ENCODE data around the gene RGS11.
"Not testable (repeated sequence)": the region's sequence is repeated elsewhere in the genome, so short reads cannot be mapped to it uniquely, and the experiment has no call there.

Gene RGS11

DNA sequence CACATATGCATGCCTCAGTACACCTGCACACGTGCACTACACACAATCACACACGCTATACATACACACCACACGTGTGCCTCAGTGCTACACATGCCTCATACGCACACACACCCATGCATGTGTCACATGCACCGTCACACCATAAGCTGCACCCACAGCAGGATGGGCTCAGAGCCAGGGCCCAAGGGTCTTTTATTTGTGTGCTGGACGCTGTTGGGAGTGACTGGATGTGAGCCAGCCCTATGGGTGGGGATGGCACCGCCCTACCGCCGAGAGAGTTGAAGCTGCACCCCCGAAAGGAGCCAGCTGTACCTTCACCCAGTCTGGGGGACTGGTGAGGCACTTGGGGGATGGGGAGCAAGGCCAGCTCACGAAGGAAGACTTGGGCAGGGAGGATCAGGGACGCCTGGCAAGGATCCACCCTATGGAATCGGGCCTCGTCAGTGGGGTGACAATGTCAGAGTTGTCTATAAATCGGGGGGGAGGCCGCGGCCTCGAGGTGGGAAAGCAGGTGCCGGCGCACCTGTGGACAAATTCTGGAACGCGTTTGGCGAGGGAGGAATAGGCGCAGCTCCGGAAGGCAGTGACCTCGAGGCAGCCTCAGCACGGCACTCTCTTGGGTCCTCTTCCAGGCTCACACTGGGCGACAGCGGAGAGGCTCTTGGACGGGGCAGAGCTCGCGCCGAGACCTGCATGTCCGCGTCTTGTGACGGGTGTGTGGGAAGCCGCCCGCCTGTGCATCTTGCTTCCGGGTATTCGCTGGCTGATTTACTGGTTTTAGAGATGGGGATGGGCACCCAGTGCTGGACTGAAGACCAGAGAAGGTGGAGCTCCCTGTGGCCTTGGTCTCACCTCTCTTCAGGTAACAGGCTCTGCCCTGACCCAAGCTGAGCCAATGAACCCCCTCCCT is 7.3 kb downstream of the RGS11 start:
- no peaks in the 10 kb centered on the region for H3K9me3 ChIP-seq
- H3K36me3 ChIP-seq (replicated peaks): peaks cover 3% of the 10 kb centered on the region
- in situ Hi-C loops (cut with MboI; ENCODE audit: low sequenced_read_pairs): no loop called here
- no peak for DNase-seq (ENCODE audit: low spot score in 2 of 2)
- no peaks in the 10 kb centered on the region for H3K27me3 ChIP-seq (ENCODE audit: low read depth)
- H3K4me1 ChIP-seq: no peaks in the 10 kb centered on the region; the same call in 1 of the 2 replicates
- H3K4me3 ChIP-seq: no peak overlapping the region

DNA sequence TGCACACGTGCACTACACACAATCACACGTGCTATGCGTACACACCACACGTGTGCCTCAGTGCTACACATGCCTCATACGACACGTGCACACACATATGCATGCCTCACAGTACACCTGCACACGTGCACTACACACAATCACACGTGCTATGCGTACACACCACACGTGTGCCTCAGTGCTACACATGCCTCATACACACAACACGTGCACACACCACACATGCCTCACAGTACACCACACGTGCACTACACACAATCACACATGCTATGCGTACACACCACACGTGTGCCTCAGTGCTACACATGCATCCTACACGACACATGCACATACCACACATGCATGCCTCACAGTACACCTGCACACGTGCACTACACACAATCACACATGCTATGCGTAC is 8.2 kb downstream of the RGS11 start:
- H3K9me3 ChIP-seq; H3K27me3 ChIP-seq (ENCODE audit: low read depth); in situ Hi-C loops (cut with MboI; ENCODE audit: low sequenced_read_pairs); H3K36me3 ChIP-seq (replicated peaks); DNase-seq (ENCODE audit: low spot score in 2 of 2); H3K4me3 ChIP-seq; H3K4me1 ChIP-seq: not testable (repeated sequence)

DNA sequence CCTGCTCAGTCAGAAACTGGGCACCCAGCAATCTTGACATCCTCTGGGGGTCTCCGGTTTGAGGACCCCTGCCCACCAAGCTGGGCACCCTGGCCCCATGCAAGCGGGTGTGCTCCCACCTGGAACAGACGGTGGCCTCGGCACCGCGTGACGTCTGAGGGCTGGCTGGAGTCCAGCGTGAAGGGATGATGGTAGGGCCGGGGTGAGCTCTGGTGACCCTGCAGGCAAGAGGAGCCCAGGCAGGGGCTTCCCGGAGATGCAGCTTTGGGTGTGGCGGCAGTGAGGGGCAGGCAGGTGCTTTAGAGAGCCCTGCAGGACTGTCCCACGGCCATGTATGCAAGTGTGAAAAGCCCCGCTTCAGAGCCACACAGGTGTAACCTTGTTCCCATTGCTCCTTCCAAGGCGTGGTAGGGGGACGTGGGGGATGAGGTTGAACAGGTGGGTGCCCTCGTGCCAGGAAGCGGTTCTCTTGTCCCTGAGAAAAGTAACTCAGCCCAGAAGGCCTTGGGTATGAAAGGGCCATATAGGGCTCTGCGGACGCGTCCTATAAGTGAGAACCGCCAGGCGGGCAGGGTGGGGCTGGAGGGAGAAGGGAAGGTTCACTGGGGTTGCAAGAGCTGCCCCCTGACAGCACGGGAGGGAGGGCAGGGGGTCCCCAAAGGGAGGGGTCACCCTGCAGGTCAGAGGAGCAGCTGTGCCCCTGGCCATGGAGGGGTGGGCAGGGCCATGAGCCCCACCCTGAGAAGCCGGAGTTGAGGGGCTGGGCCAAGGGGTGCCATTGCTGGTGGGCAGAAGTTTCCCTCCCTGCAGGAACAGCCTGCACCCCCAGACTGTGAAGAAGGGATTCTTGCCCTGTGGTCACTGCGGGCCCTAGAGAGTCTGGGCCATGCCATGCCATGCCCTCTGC is 9.2 kb downstream of the RGS11 start:
- in situ Hi-C loops (cut with MboI; ENCODE audit: low sequenced_read_pairs): no loop called here
- no peaks in the 10 kb centered on the region for H3K9me3 ChIP-seq
- no peak for DNase-seq (ENCODE audit: low spot score in 2 of 2)
- H3K27me3 ChIP-seq (ENCODE audit: low read depth): no peaks in the 10 kb centered on the region
- peaks cover 7% of the 10 kb centered on the region for H3K36me3 ChIP-seq (replicated peaks)
- H3K4me1 ChIP-seq: no peaks in the 10 kb centered on the region
- no peak overlapping the region for H3K4me3 ChIP-seq

DNA sequence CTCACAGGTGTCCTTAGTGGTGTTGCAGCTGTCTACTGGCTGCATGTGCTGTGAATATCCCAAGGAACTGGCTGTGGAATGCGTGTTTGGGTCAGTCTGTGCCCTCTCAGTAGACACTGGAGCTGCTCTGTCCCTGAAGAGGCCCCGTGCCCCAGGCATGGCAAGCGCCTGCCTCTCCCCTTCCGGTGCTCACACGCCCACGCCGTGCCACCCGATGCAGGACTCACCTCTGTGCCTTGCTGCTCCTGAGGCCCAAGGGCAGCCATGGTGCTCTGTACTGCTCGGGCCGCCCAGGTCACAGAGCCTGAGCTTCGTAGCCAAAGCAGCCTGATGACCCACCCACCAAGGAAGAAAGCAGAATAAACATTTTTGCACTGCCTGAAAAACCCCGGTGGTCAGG is 10.0 kb downstream of the RGS11 start:
- no peak overlapping the region for H3K4me3 ChIP-seq
- in situ Hi-C loops (cut with MboI; ENCODE audit: low sequenced_read_pairs): no loop called here
- H3K9me3 ChIP-seq: no peaks in the 10 kb centered on the region
- no peaks in the 10 kb centered on the region for H3K27me3 ChIP-seq (ENCODE audit: low read depth)
- no peak for DNase-seq (ENCODE audit: low spot score in 2 of 2)
- no peaks in the 10 kb centered on the region for H3K4me1 ChIP-seq
- peaks cover 7% of the 10 kb centered on the region for H3K36me3 ChIP-seq (replicated peaks)

DNA sequence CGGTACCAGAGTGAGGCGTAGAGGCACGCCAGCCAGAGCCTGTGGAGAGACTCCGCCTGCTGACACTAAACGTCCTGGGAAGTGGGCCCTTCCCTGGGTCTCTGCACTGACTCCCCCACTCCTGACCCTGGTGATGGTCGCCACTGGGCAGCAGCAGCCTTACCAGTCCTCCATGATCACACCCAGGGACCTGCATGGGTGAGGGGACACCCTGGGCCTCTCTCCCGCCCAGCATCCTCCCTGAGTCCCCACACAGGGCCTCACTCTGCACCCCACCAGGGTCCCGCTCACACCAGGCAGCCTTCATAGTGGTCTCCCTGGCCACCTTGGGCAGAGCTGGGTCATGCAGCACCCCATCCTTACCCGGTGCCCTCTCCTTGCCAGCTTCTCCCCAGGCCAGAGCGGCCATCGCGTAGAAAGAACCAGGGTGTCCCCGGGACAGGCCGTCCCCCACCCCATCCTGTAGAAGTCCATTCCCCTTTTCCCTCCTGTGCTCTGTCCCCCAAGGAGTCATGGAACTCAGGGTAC is 10.7 kb downstream of the RGS11 start:
- in situ Hi-C loops (cut with MboI; ENCODE audit: low sequenced_read_pairs): no loop called here
- H3K4me3 ChIP-seq: no peak overlapping the region
- no peak for DNase-seq (ENCODE audit: low spot score in 2 of 2)
- H3K4me1 ChIP-seq: no peaks in the 10 kb centered on the region
- no peaks in the 10 kb centered on the region for H3K9me3 ChIP-seq
- H3K36me3 ChIP-seq (replicated peaks): peaks cover 7% of the 10 kb centered on the region
- H3K27me3 ChIP-seq (ENCODE audit: low read depth): no peaks in the 10 kb centered on the region

DNA sequence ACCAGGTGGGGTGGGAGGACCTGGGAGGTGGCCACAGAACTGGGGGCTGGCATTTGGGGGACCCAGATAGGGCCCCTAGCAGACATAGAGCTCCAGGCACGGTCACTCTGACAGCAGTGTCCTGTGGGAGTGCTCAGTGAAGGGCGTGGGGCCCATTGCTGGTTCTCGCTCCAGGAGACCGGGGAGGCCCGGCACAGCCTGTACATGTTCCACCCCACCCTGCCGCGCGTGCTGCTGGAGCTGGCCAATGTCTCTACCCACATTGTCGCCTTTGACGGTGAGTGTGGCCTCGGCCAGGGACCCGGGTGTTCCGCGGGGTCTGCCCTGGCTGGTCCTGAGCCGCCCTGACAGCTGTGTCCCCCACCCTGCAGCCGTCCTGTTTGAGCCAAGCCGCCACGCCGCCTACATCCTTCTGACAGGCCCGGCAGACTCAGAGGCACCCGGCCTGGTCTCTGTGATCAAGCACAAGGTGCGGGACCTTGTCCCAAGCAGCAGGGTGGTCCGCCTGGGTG is 11.2 kb downstream of the RGS11 start:
- no peak overlapping the region for H3K4me3 ChIP-seq
- H3K9me3 ChIP-seq: no peaks in the 10 kb centered on the region
- H3K4me1 ChIP-seq: no peaks in the 10 kb centered on the region
- no peak for DNase-seq (ENCODE audit: low spot score in 2 of 2)
- H3K27me3 ChIP-seq (ENCODE audit: low read depth): no peaks in the 10 kb centered on the region
- in situ Hi-C loops (cut with MboI; ENCODE audit: low sequenced_read_pairs): no loop called here
- peaks cover 7% of the 10 kb centered on the region for H3K36me3 ChIP-seq (replicated peaks)

DNA sequence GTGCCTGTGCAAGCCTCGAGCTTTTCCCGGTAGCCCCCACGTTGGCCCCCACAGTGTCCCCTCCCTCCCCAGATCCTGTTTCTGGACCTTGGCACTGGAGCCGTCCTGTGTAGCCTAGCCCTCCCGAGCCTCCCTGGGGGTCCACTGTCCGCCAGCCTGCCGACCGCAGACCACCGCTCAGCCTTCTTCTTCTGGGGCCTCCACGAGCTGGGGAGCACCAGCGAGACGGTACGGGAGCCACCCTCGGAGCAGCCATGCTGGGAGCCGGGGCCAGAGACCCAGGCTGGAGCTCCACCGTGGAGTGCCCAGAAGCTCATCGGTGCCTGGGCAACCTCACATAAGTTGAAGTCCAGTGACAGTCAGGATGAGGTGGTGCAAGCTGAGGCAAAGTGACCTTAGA is 11.8 kb downstream of the RGS11 start:
- no peaks in the 10 kb centered on the region for H3K9me3 ChIP-seq
- no peak for DNase-seq (ENCODE audit: low spot score in 2 of 2)
- no peak overlapping the region for H3K4me3 ChIP-seq
- peaks cover 7% of the 10 kb centered on the region for H3K36me3 ChIP-seq (replicated peaks)
- no peaks in the 10 kb centered on the region for H3K4me1 ChIP-seq
- in situ Hi-C loops (cut with MboI; ENCODE audit: low sequenced_read_pairs): no loop called here
- no peaks in the 10 kb centered on the region for H3K27me3 ChIP-seq (ENCODE audit: low read depth)

DNA sequence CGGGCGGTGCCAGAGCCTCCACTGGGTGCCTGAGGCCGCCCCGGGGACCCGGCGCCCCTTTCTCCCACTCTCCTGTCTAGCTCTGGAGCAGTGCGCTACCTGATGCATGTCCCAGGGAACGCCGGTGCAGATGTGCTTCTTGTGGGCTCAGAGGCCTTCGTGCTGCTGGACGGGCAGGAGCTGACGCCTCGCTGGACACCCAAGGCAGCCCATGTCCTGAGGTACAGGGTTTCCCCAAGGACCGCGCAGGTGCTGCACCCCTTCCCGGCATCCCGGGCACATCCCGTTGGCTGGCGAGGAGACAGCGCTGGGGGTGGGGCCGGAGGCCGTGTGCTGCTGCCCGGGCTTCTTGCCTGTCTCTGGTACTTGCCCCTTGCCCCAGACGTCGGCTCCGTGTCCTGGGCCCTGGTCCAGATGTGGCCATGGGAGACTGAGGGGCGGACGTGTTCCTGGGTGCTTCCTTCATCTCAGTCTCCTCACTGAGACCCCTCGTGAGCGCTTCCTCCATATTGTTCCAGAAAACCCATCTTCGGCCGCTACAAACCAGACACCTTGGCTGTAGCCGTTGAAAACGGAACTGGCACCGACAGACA is 12.5 kb downstream of the RGS11 start:
- Histone ChIP-seq H3K9me3 (no peaks in the 10 kb centered on the region), H3K27me3 (ENCODE audit: low read depth) (no peaks in the 10 kb centered on the region), H3K4me1 (no peaks in the 10 kb centered on the region), H3K4me3 (no peak overlapping the region), H3K36me3 (replicated peaks) (peaks cover 7% of the 10 kb centered on the region)
- in situ Hi-C loops (cut with MboI; ENCODE audit: low sequenced_read_pairs): no loop called here
- no peak for DNase-seq (ENCODE audit: low spot score in 2 of 2)

DNA sequence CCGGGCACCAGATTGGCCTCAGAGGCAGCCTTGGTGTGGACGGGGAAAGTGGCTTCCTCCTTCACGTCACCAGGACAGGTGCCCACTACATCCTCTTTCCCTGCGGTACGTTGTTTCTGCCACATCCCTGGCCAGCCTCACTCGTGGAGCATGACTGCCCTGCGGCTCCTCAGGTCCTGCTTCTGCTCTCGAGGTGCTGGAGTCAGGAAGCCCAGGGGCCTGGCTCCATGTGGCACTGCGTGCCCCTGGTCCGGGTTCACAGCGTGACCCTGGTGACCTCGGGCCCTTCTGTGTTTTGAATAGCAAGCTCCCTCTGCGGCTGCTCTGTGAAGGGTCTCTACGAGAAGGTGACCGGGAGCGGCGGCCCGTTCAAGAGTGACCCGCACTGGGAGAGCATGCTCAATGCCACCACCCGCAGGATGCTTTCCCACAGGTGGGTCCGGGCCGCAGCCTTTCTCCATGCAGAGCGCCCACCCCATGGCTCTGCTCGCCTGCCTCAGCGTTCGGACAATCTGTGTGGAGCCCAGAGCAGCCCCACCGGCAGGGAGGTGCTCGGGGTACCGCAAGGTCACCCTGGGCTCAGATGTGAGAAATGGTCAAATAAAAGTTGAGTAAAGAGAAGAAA is 13.5 kb downstream of the RGS11 start:
- Histone ChIP-seq H3K9me3 (no peaks in the 10 kb centered on the region), H3K4me3 (no peak overlapping the region), H3K36me3 (replicated peaks) (peaks cover 7% of the 10 kb centered on the region), H3K27me3 (ENCODE audit: low read depth) (no peaks in the 10 kb centered on the region), H3K4me1 (no peaks in the 10 kb centered on the region)
- in situ Hi-C loops (cut with MboI; ENCODE audit: low sequenced_read_pairs): no loop called here
- no peak for DNase-seq (ENCODE audit: low spot score in 2 of 2)

DNA sequence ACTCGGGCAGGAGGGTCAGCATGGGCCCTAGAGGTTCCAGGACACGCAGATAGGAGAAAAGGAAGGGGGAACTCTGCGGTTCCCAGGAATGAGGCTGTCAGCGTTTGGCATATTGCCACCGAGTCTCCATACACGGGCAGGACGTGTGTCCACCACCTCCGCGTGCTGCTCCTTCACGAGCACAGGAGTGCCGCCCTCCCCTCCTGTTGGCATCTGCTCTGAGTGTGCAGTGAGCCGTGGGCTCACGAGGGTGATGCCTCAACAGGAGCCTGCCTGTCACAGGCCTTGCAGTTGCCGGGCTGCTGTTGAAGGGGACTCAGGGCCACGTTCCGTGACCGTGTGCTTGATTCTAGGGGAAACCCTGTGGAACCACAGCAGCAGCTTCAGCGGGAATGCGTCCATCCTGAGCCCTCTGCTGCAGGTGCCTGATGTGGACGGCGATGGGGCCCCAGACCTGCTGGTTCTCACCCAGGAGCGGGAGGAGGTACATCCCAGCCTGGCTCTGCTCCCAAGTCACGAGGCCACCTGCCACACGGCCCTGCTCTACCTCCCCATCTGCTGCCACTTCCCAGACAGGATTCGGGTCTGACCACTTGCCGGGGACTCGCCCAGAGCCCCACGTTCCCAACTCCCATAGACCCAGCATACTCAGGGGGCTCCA is 14.6 kb downstream of the RGS11 start:
- Histone ChIP-seq H3K4me3 (no peak overlapping the region), H3K27me3 (ENCODE audit: low read depth) (no peaks in the 10 kb centered on the region), H3K4me1 (no peaks in the 10 kb centered on the region), H3K36me3 (replicated peaks) (peaks cover 8% of the 10 kb centered on the region), H3K9me3 (no peaks in the 10 kb centered on the region)
- DNase-seq (ENCODE audit: low spot score in 2 of 2): no peak
- in situ Hi-C loops (cut with MboI; ENCODE audit: low sequenced_read_pairs): no loop called here

DNA sequence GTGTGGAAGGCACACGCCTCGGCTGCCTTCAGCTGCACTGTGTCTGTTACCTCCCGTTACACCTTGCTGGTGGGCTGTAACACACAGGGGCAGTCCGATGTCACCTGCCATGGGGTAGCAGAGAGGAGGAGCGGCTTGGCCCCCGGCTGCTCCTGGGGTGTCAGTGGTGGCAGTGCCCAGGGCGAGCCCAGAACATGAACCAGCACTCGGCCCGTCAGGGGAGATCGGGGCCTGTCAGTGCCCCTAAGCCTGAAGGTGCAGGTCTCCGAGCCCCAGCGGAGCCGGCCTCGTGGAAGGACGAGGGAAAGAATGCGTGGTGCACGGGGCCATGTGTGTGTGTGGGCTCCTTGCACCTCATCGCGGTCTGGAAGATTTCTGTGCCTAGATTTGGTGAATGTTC is 15.4 kb downstream of the RGS11 start:
- H3K4me1 ChIP-seq: no peaks in the 10 kb centered on the region
- H3K36me3 ChIP-seq (replicated peaks): peaks cover 12% of the 10 kb centered on the region
- no peaks in the 10 kb centered on the region for H3K9me3 ChIP-seq
- DNase-seq (ENCODE audit: low spot score in 2 of 2): no peak
- H3K4me3 ChIP-seq: no peak overlapping the region
- H3K27me3 ChIP-seq (ENCODE audit: low read depth): no peaks in the 10 kb centered on the region
- in situ Hi-C loops (cut with MboI; ENCODE audit: low sequenced_read_pairs): no loop called here

DNA sequence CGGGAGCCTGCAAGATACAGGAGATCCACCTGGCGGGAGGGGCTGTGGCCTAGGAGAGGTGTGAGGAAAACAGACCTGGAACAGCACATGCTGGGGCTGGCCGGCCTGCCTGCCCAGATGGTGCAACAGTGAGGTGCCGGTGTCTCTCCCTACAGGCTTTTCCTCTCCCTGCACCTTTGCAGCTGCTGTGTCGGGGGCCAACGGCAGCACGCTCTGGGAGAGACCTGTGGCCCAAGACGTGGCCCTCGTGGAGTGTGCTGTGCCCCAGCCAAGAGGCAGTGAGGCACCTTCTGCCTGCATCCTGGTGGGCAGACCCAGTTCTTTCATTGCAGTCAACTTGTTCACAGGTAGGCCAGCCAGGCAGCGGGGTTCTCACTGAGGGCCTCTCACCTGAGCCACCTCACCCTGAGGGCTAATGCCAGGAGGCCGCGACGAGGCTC is 15.9 kb downstream of the RGS11 start:
- Histone ChIP-seq H3K27me3 (ENCODE audit: low read depth) (no peaks in the 10 kb centered on the region), H3K36me3 (replicated peaks) (peaks cover 9% of the 10 kb centered on the region), H3K4me1 (no peaks in the 10 kb centered on the region), H3K4me3 (no peak overlapping the region), H3K9me3 (no peaks in the 10 kb centered on the region)
- in situ Hi-C loops (cut with MboI; ENCODE audit: low sequenced_read_pairs): no loop called here
- DNase-seq (ENCODE audit: low spot score in 2 of 2): no peak

DNA sequence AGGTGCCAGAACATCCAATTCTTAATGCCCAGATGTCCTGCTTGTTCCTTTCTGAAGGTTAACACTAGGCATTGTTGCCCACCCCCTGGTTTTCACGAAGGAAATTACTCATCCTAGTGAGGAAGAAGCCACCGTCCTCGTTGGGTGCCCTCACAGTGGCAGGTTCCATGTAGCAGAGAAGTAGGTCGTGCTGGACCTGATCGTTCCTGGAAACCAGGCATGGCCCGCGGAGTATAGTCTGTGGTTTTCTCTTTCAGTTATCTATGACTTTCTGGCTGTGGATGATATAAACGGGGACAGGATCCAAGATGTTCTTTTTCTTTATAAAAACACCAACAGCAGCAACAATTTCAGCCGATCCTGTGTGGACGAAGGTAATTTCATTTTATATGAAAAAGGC is 16.5 kb downstream of the RGS11 start:
- in situ Hi-C loops (cut with MboI; ENCODE audit: low sequenced_read_pairs): no loop called here
- Histone ChIP-seq H3K4me1 (no peaks in the 10 kb centered on the region), H3K36me3 (replicated peaks) (peaks cover 9% of the 10 kb centered on the region), H3K9me3 (no peaks in the 10 kb centered on the region), H3K27me3 (ENCODE audit: low read depth) (no peaks in the 10 kb centered on the region), H3K4me3 (no peak overlapping the region)
- DNase-seq (ENCODE audit: low spot score in 2 of 2): no peak

All from HAP-1 (cell line).